H9 (cell line): ENCODE data around the gene IP6K3. TPM values are rescaled to one million over a fixed set of nuclear protein-coding genes. Genes with fewer than 3 reads are reported as not detected.

Experiments
- DNase-seq: peaks from one replicate; pipeline ENCODE4 v3.0.0-alpha.2; 2017
- H2AFZ ChIP-seq: one replicate; pipeline ENCODE4 v1.6.1; 2013; ENCODE audit warnings: mild to moderate bottlenecking, low read length, control low read depth, moderate library complexity
- H2AK5ac ChIP-seq: 2 replicates; pipeline ENCODE4 v1.6.1; 2013; ENCODE audit warnings: low read length, control low read depth, mixed read lengths; ENCODE audit not compliant: insufficient read length
- H2BK120ac ChIP-seq: one replicate; pipeline ENCODE4 v1.6.1; 2013; ENCODE audit warnings: low read depth, mild to moderate bottlenecking, low read length, control low read depth, inconsistent platforms; ENCODE audit not compliant: poor library complexity, severe bottlenecking
- H2BK12ac ChIP-seq: 2 replicates; pipeline ENCODE4 v1.6.1; 2013; ENCODE audit warnings: low read length, control low read depth, mixed read lengths, low read depth; ENCODE audit not compliant: insufficient read length
- H2BK15ac ChIP-seq: 2 replicates; pipeline ENCODE4 v1.6.1; 2013; ENCODE audit warnings: low read depth, low read length, control low read depth
- H2BK20ac ChIP-seq: one replicate; pipeline ENCODE4 v1.6.1; 2013; ENCODE audit warnings: low read depth, mild to moderate bottlenecking, low read length, control low read depth, inconsistent platforms; ENCODE audit not compliant: poor library complexity, severe bottlenecking
- H2BK5ac ChIP-seq: 2 replicates; pipeline ENCODE4 v1.6.1; 2013; ENCODE audit warnings: low read length, control low read depth, mixed read lengths; ENCODE audit not compliant: insufficient read length
- H3K14ac ChIP-seq: 2 replicates; pipeline ENCODE4 v1.6.1; 2013; ENCODE audit warnings: low read length, control low read depth; ENCODE audit not compliant: insufficient read depth
- H3K18ac ChIP-seq: 2 replicates; pipeline ENCODE4 v1.6.1; 2013; ENCODE audit warnings: low read depth, mild to moderate bottlenecking, mixed read lengths, low read length, control low read depth; ENCODE audit not compliant: insufficient read length
- H3K23ac ChIP-seq: 2 replicates; pipeline ENCODE4 v1.6.1; 2013; ENCODE audit warnings: low read length, control low read depth, mixed read lengths, low read depth; ENCODE audit not compliant: insufficient read length
- H3K23me2 ChIP-seq: 2 replicates; pipeline ENCODE4 v1.6.1; 2013; ENCODE audit warnings: low read depth, mild to moderate bottlenecking, mixed read lengths, low read length, control low read depth; ENCODE audit not compliant: insufficient read length, poor library complexity, severe bottlenecking
- H3K27ac ChIP-seq: 2 replicates; pipeline ENCODE4 v1.5.1; 2013; ENCODE audit warnings: low read length, control low read depth, mixed read lengths, low read depth; ENCODE audit not compliant: insufficient read length
- H3K27me3 ChIP-seq: 2 replicates; pipeline ENCODE4 v1.6.1; 2013; ENCODE audit warnings: low read length, control low read depth, inconsistent platforms; ENCODE audit not compliant: insufficient read depth
- H3K4ac ChIP-seq: 2 replicates; pipeline ENCODE4 v1.6.1; 2013; ENCODE audit warnings: low read depth, mild to moderate bottlenecking, control low read depth, inconsistent platforms, low read length, moderate library complexity
- H3K4me1 ChIP-seq: 2 replicates; pipeline ENCODE4 v1.6.1; 2013; ENCODE audit warnings: low read length, control low read depth, inconsistent platforms; ENCODE audit not compliant: insufficient read depth
- H3K4me2 ChIP-seq: 2 replicates; pipeline ENCODE4 v1.6.1; 2013; ENCODE audit warnings: low read length, control low read depth, mixed read lengths; ENCODE audit not compliant: insufficient read length, insufficient read depth
- H3K56ac ChIP-seq: 2 replicates; pipeline ENCODE4 v1.6.1; 2013; ENCODE audit warnings: low read depth, mild to moderate bottlenecking, mixed read lengths, low read length, control low read depth; ENCODE audit not compliant: insufficient read length
- H3K79me1 ChIP-seq: 2 replicates; pipeline ENCODE4 v1.6.1; 2013; ENCODE audit warnings: low read depth, mild to moderate bottlenecking, moderate library complexity, low read length, control low read depth, inconsistent platforms; ENCODE audit not compliant: insufficient read depth, poor library complexity, severe bottlenecking
- H3K79me2 ChIP-seq: 2 replicates; pipeline ENCODE4 v1.6.1; 2013; ENCODE audit warnings: low read length, control low read depth, inconsistent platforms; ENCODE audit not compliant: insufficient read depth
- H3K9ac ChIP-seq: 2 replicates; pipeline ENCODE4 v1.6.1; 2013; ENCODE audit warnings: low read length, control low read depth, mixed read lengths; ENCODE audit not compliant: insufficient read length; ENCODE audit errors: extremely low read depth
- H3K9me3 ChIP-seq: one replicate; pipeline ENCODE4 v1.6.1; 2013; ENCODE audit warnings: low read depth, low read length, inconsistent platforms; ENCODE audit not compliant: control insufficient read depth
- H3T11ph ChIP-seq: one replicate; pipeline ENCODE4 v1.6.1; 2013; ENCODE audit warnings: mild to moderate bottlenecking, low read length, control low read depth, inconsistent platforms
- H4K20me1 ChIP-seq: one replicate; pipeline ENCODE4 v1.6.1; 2013; ENCODE audit not compliant: control insufficient read depth, insufficient read length, insufficient read depth
- H4K5ac ChIP-seq: 2 replicates; pipeline ENCODE4 v1.6.1; 2013; ENCODE audit warnings: low read depth, mild to moderate bottlenecking, mixed read lengths, low read length, control low read depth; ENCODE audit not compliant: insufficient read length
- H4K8ac ChIP-seq: replicated peaks from 2 replicates; pipeline ENCODE4 v1.6.1; 2013; ENCODE audit warnings: low read length, control low read depth, mixed read lengths, low read depth; ENCODE audit not compliant: insufficient read length
- H4K91ac ChIP-seq: 2 replicates; pipeline ENCODE4 v1.6.1; 2013; ENCODE audit warnings: low read depth, mild to moderate bottlenecking, moderate library complexity, mixed read lengths, low read length, control low read depth; ENCODE audit not compliant: insufficient read length
- H3K27ac Mint-ChIP-seq, 3 experiments: 2 replicates in 2 of 3; 3 replicates in 1 of 3; pipeline ENCODE4 v1.8.0; 2020 to 2021; ENCODE audit warnings: mixed read lengths in 3 of 3, mild to moderate bottlenecking in 1 of 3, moderate library complexity in 1 of 3
- H3K27me3 Mint-ChIP-seq: 2 replicates; pipeline ENCODE4 v1.8.0; 2021; ENCODE audit warnings: low read depth, mild to moderate bottlenecking, moderate library complexity, mixed read lengths
- H3K36me3 Mint-ChIP-seq, 3 experiments: 2 replicates in 2 of 3; 3 replicates in 1 of 3; pipeline ENCODE4 v1.8.0; 2020 to 2021; ENCODE audit warnings: low read depth in 3 of 3, mixed read lengths in 3 of 3; ENCODE audit not compliant: insufficient read depth in 1 of 3
- H3K4me1 Mint-ChIP-seq, 2 experiments: 2 replicates each; pipeline ENCODE4 v1.8.0; 2020; ENCODE audit warnings: mixed read lengths in 2 of 2
- H3K4me3 Mint-ChIP-seq, 2 experiments: 2 replicates in 1 of 2; 3 replicates in 1 of 2; pipeline ENCODE4 v1.8.0; 2020 to 2021; ENCODE audit warnings: mild to moderate bottlenecking in 2 of 2, mixed read lengths in 2 of 2, moderate library complexity in 1 of 2
- H3K9me3 Mint-ChIP-seq, 2 experiments: 2 replicates in 1 of 2; 3 replicates in 1 of 2; pipeline ENCODE4 v1.8.0; 2020; ENCODE audit warnings: mild to moderate bottlenecking in 2 of 2, mixed read lengths in 2 of 2, moderate library complexity in 1 of 2
- WGBS: extraction: QIAGEN DNeasy Blood & Tissue Kit; methylation state at CpG from one replicate; pipeline ENCODE4 v1.1.7; 2013; ENCODE audit warnings: missing lambda C conversion rate, low lambda C conversion rate, mixed read lengths; ENCODE audit not compliant: insufficient read length; ENCODE audit errors: extremely low coverage; 5-methylcytosine and 5-hydroxymethylcytosine counted together
- total RNA-seq: library from RNA; stranded (reverse); gene quantifications from 2 replicates; pipeline ENCODE4 v1.2.1, GENCODE V29; 2021
- TF ChIP-seq, protein P1 (sequence below): fragments of 200-600 bp; sonication (generic); conservative IDR thresholded peaks from 3 replicates; pipeline ENCODE4 v1.8.0; 2021; ENCODE audit warnings: antibody characterized with exemption, mild to moderate bottlenecking

IP6K3 gene
- total RNA-seq, 1 experiment from 2014 or later, result 0.46 TPM

DNA sequence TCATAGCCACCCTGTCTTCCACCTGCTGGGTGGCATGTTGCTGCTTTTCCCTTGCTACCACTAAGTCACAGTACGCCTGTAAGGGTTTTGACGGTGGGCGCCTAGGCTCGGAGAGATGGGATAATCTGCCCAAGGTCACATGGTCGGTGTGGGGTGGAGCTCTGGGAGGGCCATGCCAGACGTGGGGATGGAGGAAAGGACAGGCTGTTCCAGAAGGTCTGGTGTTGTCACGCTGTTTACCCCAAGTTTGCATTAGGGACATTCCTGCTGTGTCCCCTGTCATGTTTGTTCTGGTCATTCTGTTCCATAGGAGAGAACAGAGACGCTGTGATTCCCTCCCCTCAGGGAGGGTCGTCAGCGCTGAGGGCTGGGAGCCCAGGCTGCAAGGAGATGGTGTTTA lies 16.1 kb downstream of the IP6K3 start:
- peaks cover 34 to 36% of the 10 kb centered on the region in 2 experiments for H3K4me1 Mint-ChIP-seq
- no peaks in the 10 kb centered on the region for H3K79me1 ChIP-seq
- H3K56ac ChIP-seq, result no peak overlapping the region
- H3K36me3 Mint-ChIP-seq, result no peaks in the 10 kb centered on the region
- WGBS, result no CpG with 5 or more reads among the region's 10 CpGs
- no peak overlapping the region for H2AFZ ChIP-seq
- H3K14ac ChIP-seq, result no peak overlapping the region
- H3K4me2 ChIP-seq, result no peak overlapping the region
- no peak overlapping the region for H3K4me3 Mint-ChIP-seq
- no peak for DNase-seq
- TF ChIP-seq, protein P1, sequence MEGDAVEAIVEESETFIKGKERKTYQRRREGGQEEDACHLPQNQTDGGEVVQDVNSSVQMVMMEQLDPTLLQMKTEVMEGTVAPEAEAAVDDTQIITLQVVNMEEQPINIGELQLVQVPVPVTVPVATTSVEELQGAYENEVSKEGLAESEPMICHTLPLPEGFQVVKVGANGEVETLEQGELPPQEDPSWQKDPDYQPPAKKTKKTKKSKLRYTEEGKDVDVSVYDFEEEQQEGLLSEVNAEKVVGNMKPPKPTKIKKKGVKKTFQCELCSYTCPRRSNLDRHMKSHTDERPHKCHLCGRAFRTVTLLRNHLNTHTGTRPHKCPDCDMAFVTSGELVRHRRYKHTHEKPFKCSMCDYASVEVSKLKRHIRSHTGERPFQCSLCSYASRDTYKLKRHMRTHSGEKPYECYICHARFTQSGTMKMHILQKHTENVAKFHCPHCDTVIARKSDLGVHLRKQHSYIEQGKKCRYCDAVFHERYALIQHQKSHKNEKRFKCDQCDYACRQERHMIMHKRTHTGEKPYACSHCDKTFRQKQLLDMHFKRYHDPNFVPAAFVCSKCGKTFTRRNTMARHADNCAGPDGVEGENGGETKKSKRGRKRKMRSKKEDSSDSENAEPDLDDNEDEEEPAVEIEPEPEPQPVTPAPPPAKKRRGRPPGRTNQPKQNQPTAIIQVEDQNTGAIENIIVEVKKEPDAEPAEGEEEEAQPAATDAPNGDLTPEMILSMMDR, result no peak
- H2BK5ac ChIP-seq, result no peak overlapping the region
- H3K9me3 ChIP-seq, result no peaks in the 10 kb centered on the region
- H3K23me2 ChIP-seq, result no peaks in the 10 kb centered on the region
- H3K9me3 Mint-ChIP-seq, result no peaks in the 10 kb centered on the region
- peaks cover 17% of the 10 kb centered on the region for H3K27me3 Mint-ChIP-seq
- H3K27ac Mint-ChIP-seq, result 0 out of 7 replicates have a peak overlapping the region, but pooled peaks of 2 of the 3 experiments have one; percentile 21 to 60
- H4K8ac ChIP-seq, result no peak overlapping the region
- no peak overlapping the region for H3K27ac ChIP-seq
- no peak overlapping the region for H2BK12ac ChIP-seq
- no peak overlapping the region for H3K9ac ChIP-seq
- H3K4me1 ChIP-seq, result no peaks in the 10 kb centered on the region
- no peak overlapping the region for H4K5ac ChIP-seq
- H2BK20ac ChIP-seq, result no peak overlapping the region
- H2BK120ac ChIP-seq, result no peak overlapping the region
- no peaks in the 10 kb centered on the region for H3K27me3 ChIP-seq
- H4K20me1 ChIP-seq, result no peaks in the 10 kb centered on the region
- no peak overlapping the region for H3K23ac ChIP-seq
- no peak overlapping the region for H3T11ph ChIP-seq
- H3K4ac ChIP-seq, result no peak overlapping the region
- H3K18ac ChIP-seq, result no peak overlapping the region
- H3K79me2 ChIP-seq, result no peaks in the 10 kb centered on the region
- no peak overlapping the region for H4K91ac ChIP-seq
- H2AK5ac ChIP-seq, result no peak overlapping the region
- no peak overlapping the region for H2BK15ac ChIP-seq
